DMS53 treated with DMSO at 0.1 percent for 48 hours (cell line): ENCODE data around the gene RBMX2.

ENCODE experiments used
- DNase-seq: peaks from one replicate; lab custom pipeline; 2025; ENCODE audit not compliant: unreplicated experiment; lab: John Stamatoyannopoulos, UW

The RBMX2 gene

DNA sequence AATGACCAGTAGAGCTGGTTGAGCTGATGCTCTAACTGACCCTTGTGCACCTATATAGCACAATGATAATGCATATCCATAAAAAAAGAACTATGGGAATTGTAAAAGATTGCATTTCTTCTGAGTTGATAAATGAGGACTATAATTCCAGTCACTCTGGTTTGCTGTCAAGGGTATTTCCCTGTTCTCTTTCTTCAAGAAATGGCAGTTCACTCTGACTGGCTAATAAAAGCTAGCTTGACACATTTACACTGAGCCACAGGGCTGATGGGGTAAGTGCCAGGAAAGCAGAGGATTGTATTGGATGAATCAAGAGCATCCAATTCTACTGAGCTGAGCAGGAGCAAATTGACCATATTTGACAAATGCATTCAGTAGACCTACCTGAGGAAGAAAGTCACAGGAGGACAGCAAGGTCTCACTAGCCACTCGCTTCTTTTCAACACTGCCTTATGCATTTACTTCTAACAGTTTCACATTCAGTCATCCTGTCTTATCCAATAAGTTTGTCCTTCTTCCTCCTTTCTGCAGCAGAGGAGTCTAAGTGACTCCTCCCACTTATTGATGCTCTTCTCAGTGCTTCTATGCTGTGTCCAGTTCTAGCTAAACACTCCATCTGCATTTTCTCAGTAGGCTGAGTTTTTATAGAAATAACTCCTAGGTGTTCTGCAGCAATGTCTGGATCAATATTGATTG, 43.0 kb downstream of the RBMX2 start:
- no peak for DNase-seq

DNA sequence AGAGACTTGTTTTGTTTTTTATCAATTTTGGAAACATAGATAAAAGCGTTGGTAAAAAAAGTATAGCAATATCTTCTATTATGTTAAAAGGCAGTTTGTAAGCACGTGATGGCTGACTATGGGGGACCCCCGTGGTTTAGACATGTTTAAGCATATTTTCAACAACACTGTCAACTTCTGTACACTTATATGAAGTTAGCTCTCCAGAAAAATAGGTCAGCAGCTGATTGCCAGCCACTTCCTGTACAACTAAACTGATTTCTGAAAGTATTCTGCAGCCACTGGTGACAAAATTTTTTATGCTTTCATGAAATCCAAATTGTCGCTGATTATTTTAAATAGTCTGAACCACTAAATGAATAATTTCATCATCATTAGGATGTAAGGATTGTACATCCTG, 45.2 kb downstream of the RBMX2 start:
- DNase-seq: no peak
